K562 (cell line): ENCODE measurements around the gene RHOF. TPM values are rescaled to one million over a fixed set of nuclear protein-coding genes. Genes with fewer than 3 reads are reported as not detected.

ENCODE experiments used
- FOSL1 ChIP-seq: fragments of 200-800 bp; sonication (Bioruptor generic); conservative IDR thresholded peaks from 2 replicates; pipeline ENCODE4 v1.6.1; 2016; ENCODE audit warnings: missing genetic modification characterization, missing compliant biosample characterization
- GABPA ChIP-seq: fragments of 200-800 bp; sonication (Bioruptor generic); conservative IDR thresholded peaks from 2 replicates; pipeline ENCODE4 v1.6.1; 2016; ENCODE audit warnings: low read depth, missing genetic modification characterization, missing compliant biosample characterization
- GATA2 ChIP-seq: sonication (generic); formaldehyde crosslinking; IDR thresholded peaks from 2 replicates; pipeline ENCODE4 v1.4.0; 2020; ENCODE audit warnings: mild to moderate bottlenecking, missing genetic modification reagents
- MED1 ChIP-seq: sonication (generic); formaldehyde crosslinking; IDR thresholded peaks from 2 replicates; pipeline ENCODE4 v1.8.1; 2023; ENCODE audit warnings: missing genetic modification reagents, borderline replicate concordance
- MTF1 ChIP-seq: fragments of 250-450 bp; sonication (Bioruptor Pico); IDR thresholded peaks from 2 replicates; pipeline ENCODE4 v1.9.0; 2021; ENCODE audit warnings: moderate library complexity, mild to moderate bottlenecking, inconsistent platforms, borderline replicate concordance
- OTX1 ChIP-seq: fragments of 450-650 bp; formaldehyde crosslinking; IDR thresholded peaks from 2 replicates; pipeline ENCODE4 v1.4.0; 2022; ENCODE audit warnings: mild to moderate bottlenecking
- POLR2AphosphoS2 ChIP-seq: IDR thresholded peaks from 2 replicates; pipeline ENCODE4 v1.6.1; 2012; ENCODE audit warnings: low read length, improper control_type of control experiment
- POLR2AphosphoS5 ChIP-seq: IDR thresholded peaks from 2 replicates; pipeline ENCODE4 v1.6.1; 2011; ENCODE audit warnings: mild to moderate bottlenecking, low read depth, low read length, moderate library complexity; ENCODE audit not compliant: control insufficient read depth, insufficient read depth
- RCOR1 ChIP-seq, 2 experiments: IDR thresholded peaks; 2 replicates each; pipeline ENCODE4 v1.6.1; 2012; ENCODE audit warnings: low read depth in 2 of 2, low read length in 2 of 2, borderline replicate concordance in 1 of 2, improper control_type of control experiment in 1 of 2
- ZNF354B ChIP-seq: fragments of 250-450 bp; sonication (Bioruptor Pico); IDR thresholded peaks from 2 replicates; pipeline ENCODE4 v1.4.0; 2020
- ZNF780A ChIP-seq: fragments of 250-450 bp; sonication (Bioruptor Pico); IDR thresholded peaks from 2 replicates; pipeline ENCODE4 v1.5.0; 2021; ENCODE audit warnings: mild to moderate bottlenecking
- ZNF79 ChIP-seq: fragments of 250-450 bp; sonication (Bioruptor Pico); IDR thresholded peaks from 2 replicates; pipeline ENCODE4 v1.4.0; 2020; ENCODE audit warnings: low read depth, mild to moderate bottlenecking, moderate library complexity
- polyA plus RNA-seq, 8 experiments: library from polyadenylated mRNA; depleted of rRNA in 4 of 8; stranded (reverse) in 5 of 8; unstranded in 3 of 8; fragments of >200 nt; fragmentation: Nextera tagmentation in 2 of 8; fragmentation: Illumina TruSeq in 1 of 8; extraction: Ambion mirVana in 2 of 8; extraction: Trizol in 1 of 8; gene quantifications; 2 replicates each; pipeline versions ENCODE4 v1.2.1 to v1.2.3, GENCODE V29; 2011 to 2014; ENCODE audit warnings: inconsistent platforms in 1 of 8, missing spikeins in 1 of 8
- total RNA-seq, 7 experiments: library from RNA; depleted of rRNA in 6 of 7; stranded (reverse); fragments of >200 nt in 6 of 7; fragmentation: Illumina TruSeq in 2 of 7; extraction: Trizol in 2 of 7; gene quantifications; 2 replicates each; pipeline versions ENCODE4 v1.2.1 to v1.2.3, GENCODE V29; 2011 to 2021; ENCODE audit warnings: low replicate concordance in 1 of 7
- TF ChIP-seq, protein P1 (sequence below): sonication (generic); formaldehyde crosslinking; IDR thresholded peaks from 2 replicates; pipeline ENCODE4 v1.8.0; 2023; ENCODE audit warnings: missing genetic modification reagents, mild to moderate bottlenecking, borderline replicate concordance
- TF ChIP-seq, protein P2 (sequence below): fragments of 250-450 bp; sonication (Bioruptor Pico); IDR thresholded peaks from 2 replicates; pipeline ENCODE4 v1.4.0; 2020; ENCODE audit warnings: mild to moderate bottlenecking, moderate library complexity, borderline replicate concordance
- TF ChIP-seq, protein P3 (sequence below): fragments of 250-450 bp; sonication (Bioruptor Pico); IDR thresholded peaks from 2 replicates; pipeline ENCODE4 v1.4.0; 2020
- TF ChIP-seq, protein P4 (sequence below): fragments of 250-450 bp; sonication (Bioruptor Pico); IDR thresholded peaks from 2 replicates; pipeline ENCODE4 v1.9.0; 2021; ENCODE audit warnings: mild to moderate bottlenecking, inconsistent platforms

RHOF gene
- total and polyA plus RNA-seq, 9 of the 15 experiments (the other 6 are each of a cell fraction or from before 2014, with no cell fraction given): 0.13 to 10.1 (median 4.0) TPM

DNA sequence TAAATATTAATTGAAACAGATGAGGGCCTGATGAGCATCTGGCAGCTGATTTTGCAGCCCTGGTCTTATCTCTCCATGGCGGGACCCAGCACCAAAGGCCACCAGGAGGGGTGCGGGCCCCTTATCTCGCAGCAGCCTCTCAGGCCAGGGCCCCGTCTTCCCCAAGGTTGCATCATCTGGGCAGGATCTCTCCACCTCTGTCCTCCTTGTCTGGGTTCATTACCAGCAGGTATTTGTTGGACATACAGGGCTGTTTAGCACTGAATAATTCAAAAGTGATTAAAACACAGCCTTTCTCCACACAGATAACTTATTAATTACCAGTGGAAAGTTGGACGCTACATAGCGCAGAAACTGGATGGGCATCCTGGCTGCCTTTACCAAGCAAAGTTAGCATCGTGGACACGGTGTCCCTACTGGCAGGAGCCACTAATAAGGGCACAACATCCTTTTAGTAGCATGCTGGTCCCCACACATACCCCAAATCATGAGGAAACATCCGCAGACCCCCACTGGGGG lies 55.1 kb downstream of the RHOF start (continued):
- TF ChIP-seq, protein P1, sequence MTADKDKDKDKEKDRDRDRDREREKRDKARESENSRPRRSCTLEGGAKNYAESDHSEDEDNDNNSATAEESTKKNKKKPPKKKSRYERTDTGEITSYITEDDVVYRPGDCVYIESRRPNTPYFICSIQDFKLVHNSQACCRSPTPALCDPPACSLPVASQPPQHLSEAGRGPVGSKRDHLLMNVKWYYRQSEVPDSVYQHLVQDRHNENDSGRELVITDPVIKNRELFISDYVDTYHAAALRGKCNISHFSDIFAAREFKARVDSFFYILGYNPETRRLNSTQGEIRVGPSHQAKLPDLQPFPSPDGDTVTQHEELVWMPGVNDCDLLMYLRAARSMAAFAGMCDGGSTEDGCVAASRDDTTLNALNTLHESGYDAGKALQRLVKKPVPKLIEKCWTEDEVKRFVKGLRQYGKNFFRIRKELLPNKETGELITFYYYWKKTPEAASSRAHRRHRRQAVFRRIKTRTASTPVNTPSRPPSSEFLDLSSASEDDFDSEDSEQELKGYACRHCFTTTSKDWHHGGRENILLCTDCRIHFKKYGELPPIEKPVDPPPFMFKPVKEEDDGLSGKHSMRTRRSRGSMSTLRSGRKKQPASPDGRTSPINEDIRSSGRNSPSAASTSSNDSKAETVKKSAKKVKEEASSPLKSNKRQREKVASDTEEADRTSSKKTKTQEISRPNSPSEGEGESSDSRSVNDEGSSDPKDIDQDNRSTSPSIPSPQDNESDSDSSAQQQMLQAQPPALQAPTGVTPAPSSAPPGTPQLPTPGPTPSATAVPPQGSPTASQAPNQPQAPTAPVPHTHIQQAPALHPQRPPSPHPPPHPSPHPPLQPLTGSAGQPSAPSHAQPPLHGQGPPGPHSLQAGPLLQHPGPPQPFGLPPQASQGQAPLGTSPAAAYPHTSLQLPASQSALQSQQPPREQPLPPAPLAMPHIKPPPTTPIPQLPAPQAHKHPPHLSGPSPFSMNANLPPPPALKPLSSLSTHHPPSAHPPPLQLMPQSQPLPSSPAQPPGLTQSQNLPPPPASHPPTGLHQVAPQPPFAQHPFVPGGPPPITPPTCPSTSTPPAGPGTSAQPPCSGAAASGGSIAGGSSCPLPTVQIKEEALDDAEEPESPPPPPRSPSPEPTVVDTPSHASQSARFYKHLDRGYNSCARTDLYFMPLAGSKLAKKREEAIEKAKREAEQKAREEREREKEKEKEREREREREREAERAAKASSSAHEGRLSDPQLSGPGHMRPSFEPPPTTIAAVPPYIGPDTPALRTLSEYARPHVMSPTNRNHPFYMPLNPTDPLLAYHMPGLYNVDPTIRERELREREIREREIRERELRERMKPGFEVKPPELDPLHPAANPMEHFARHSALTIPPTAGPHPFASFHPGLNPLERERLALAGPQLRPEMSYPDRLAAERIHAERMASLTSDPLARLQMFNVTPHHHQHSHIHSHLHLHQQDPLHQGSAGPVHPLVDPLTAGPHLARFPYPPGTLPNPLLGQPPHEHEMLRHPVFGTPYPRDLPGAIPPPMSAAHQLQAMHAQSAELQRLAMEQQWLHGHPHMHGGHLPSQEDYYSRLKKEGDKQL: no peak
- peak in 1 of 2 experiments; percentile 95; a peak in 2 of 4 replicates for TF ChIP-seq RCOR1 (IDR thresholded peaks at IDR 0.05; ENCODE audit: borderline replicate concordance in 1 of 2, low read depth in 2 of 2, low read length in 2 of 2)
- TF ChIP-seq MED1 (CRISPR knock-in tag): no peak
- TF ChIP-seq, protein P2, sequence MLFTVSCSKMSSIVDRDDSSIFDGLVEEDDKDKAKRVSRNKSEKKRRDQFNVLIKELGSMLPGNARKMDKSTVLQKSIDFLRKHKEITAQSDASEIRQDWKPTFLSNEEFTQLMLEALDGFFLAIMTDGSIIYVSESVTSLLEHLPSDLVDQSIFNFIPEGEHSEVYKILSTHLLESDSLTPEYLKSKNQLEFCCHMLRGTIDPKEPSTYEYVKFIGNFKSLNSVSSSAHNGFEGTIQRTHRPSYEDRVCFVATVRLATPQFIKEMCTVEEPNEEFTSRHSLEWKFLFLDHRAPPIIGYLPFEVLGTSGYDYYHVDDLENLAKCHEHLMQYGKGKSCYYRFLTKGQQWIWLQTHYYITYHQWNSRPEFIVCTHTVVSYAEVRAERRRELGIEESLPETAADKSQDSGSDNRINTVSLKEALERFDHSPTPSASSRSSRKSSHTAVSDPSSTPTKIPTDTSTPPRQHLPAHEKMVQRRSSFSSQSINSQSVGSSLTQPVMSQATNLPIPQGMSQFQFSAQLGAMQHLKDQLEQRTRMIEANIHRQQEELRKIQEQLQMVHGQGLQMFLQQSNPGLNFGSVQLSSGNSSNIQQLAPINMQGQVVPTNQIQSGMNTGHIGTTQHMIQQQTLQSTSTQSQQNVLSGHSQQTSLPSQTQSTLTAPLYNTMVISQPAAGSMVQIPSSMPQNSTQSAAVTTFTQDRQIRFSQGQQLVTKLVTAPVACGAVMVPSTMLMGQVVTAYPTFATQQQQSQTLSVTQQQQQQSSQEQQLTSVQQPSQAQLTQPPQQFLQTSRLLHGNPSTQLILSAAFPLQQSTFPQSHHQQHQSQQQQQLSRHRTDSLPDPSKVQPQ (CRISPR knock-in tag): no peak
- no peak for TF ChIP-seq ZNF79 (CRISPR knock-in tag)
- no peak for TF ChIP-seq ZNF354B
- TF ChIP-seq POLR2AphosphoS2: no peak
- peak; percentile 91 for TF ChIP-seq POLR2AphosphoS5
- no peak for TF ChIP-seq ZNF780A
- peak; percentile 89 for TF ChIP-seq GATA2
- TF ChIP-seq MTF1 (CRISPR knock-in tag): no peak
- TF ChIP-seq GABPA: no peak
- TF ChIP-seq FOSL1 (tag): peak; percentile 48; the same call in 1 of the 2 replicates
- TF ChIP-seq OTX1 (CRISPR knock-in tag): no peak
- TF ChIP-seq, protein P3, sequence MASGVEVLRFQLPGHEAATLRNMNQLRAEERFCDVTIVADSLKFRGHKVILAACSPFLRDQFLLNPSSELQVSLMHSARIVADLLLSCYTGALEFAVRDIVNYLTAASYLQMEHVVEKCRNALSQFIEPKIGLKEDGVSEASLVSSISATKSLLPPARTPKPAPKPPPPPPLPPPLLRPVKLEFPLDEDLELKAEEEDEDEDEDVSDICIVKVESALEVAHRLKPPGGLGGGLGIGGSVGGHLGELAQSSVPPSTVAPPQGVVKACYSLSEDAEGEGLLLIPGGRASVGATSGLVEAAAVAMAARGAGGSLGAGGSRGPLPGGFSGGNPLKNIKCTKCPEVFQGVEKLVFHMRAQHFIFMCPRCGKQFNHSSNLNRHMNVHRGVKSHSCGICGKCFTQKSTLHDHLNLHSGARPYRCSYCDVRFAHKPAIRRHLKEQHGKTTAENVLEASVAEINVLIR (CRISPR knock-in tag): no peak
- TF ChIP-seq, protein P4, sequence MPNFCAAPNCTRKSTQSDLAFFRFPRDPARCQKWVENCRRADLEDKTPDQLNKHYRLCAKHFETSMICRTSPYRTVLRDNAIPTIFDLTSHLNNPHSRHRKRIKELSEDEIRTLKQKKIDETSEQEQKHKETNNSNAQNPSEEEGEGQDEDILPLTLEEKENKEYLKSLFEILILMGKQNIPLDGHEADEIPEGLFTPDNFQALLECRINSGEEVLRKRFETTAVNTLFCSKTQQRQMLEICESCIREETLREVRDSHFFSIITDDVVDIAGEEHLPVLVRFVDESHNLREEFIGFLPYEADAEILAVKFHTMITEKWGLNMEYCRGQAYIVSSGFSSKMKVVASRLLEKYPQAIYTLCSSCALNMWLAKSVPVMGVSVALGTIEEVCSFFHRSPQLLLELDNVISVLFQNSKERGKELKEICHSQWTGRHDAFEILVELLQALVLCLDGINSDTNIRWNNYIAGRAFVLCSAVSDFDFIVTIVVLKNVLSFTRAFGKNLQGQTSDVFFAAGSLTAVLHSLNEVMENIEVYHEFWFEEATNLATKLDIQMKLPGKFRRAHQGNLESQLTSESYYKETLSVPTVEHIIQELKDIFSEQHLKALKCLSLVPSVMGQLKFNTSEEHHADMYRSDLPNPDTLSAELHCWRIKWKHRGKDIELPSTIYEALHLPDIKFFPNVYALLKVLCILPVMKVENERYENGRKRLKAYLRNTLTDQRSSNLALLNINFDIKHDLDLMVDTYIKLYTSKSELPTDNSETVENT (CRISPR knock-in tag): no peak
